ENCODE results near the gene TMEM176A.

- TF ChIP-seq TAF1 (IDR thresholded peaks at IDR 0.05; ENCODE audit: low read depth, low read length) (no peak), SPI1 (IDR thresholded peaks at IDR 0.05; ENCODE audit: low read depth, low read length) (no peak)
These were observed 34.2 kb upstream of the TMEM176A start for GRCh38 chr7:150766334-150766709.

All from GM12891 (cell line).